Measurements from ENCODE around the gene NTSR1. TPM values are rescaled to one million over a fixed set of nuclear protein-coding genes. Genes with fewer than 3 reads are reported as not detected.

Gene NTSR1
- total RNA-seq, 2 experiments from 2014 or later, result 0.55 to 0.56 TPM

GRCh38 chr20:62797671-62798532, 89.3 kb downstream of the NTSR1 start:
- DNase-seq (no peak), ATAC-seq (ENCODE audit: poor library complexity) (no peak)
- no peaks in the 10 kb centered on the region for H3K9me3 Mint-ChIP-seq
- peaks cover 45% of the 10 kb centered on the region for H3K4me1 ChIP-seq (ENCODE audit: insufficient read depth, low read length)
- H3K9me3 ChIP-seq (ENCODE audit: control insufficient read depth in 1 of 2, insufficient read depth in 1 of 2, low read length in 2 of 2), result no peaks in the 10 kb centered on the region
- POLR2A ChIA-PET, result no interaction called here
- no peak overlapping the region for H3K4me3 ChIP-seq (ENCODE audit: low read length)
- intact Hi-C loops (cut with DNase I, micrococcal nuclease), result loop anchor here in 1 of 2 experiments (10.0 kb wide), 1 partner anchor 413 kb away; the partner anchor contains the start of gene RPS21
- peaks cover 45% of the 10 kb centered on the region for H3K36me3 Mint-ChIP-seq (ENCODE audit: low read depth)
- no peaks in the 10 kb centered on the region for H3K27me3 ChIP-seq (ENCODE audit: control insufficient read depth in 1 of 2, insufficient read depth in 2 of 2, low read length in 2 of 2)
- CTCF ChIA-PET, result interaction anchor here (1.1 kb wide), 1 partner anchor 11 kb away, joined by 7 read pairs; no protein-coding TSS in a partner anchor
- peak overlapping the region; percentile 89 for H3K4me3 Mint-ChIP-seq
- TF ChIP-seq CTCF (IDR thresholded peaks at IDR 0.05), result no peak
- no peaks in the 10 kb centered on the region for H3K27me3 Mint-ChIP-seq
- H3K36me3 ChIP-seq (ENCODE audit: insufficient read depth, low read length), result peaks cover 33% of the 10 kb centered on the region
- H3K27ac ChIP-seq (ENCODE audit: low read depth in 1 of 2, low read length in 2 of 2), result no peak overlapping the region
- H3K4me1 Mint-ChIP-seq (ENCODE audit: low read depth), result peaks cover 43% of the 10 kb centered on the region
- peak overlapping the region; percentile 81 for H3K27ac Mint-ChIP-seq

GRCh38 chr20:62799036-62799435, 90.4 kb downstream of the NTSR1 start:
- Mint-ChIP-seq H3K27me3 (peaks cover 2% of the 10 kb centered on the region), H3K4me3 (peak overlapping the region; percentile 38), H3K36me3 (ENCODE audit: low read depth) (peaks cover 48% of the 10 kb centered on the region), H3K4me1 (ENCODE audit: low read depth) (peaks cover 42% of the 10 kb centered on the region), H3K27ac (no peak overlapping the region), H3K9me3 (no peaks in the 10 kb centered on the region)
- Histone ChIP-seq H3K27ac (ENCODE audit: low read depth in 1 of 2, low read length in 2 of 2) (no peak overlapping the region), H3K36me3 (ENCODE audit: insufficient read depth, low read length) (peaks cover 33% of the 10 kb centered on the region), H3K27me3 (ENCODE audit: control insufficient read depth in 1 of 2, insufficient read depth in 2 of 2, low read length in 2 of 2) (no peaks in the 10 kb centered on the region), H3K4me1 (ENCODE audit: insufficient read depth, low read length) (peaks cover 38% of the 10 kb centered on the region), H3K9me3 (ENCODE audit: control insufficient read depth in 1 of 2, insufficient read depth in 1 of 2, low read length in 2 of 2) (no peaks in the 10 kb centered on the region), H3K4me3 (ENCODE audit: low read length) (no peak overlapping the region)
- CTCF ChIA-PET, result no interaction called here
- no peak for TF ChIP-seq CTCF (IDR thresholded peaks at IDR 0.05)
- ATAC-seq (ENCODE audit: poor library complexity), result no peak
- no peak for DNase-seq
- POLR2A ChIA-PET, result no interaction called here
- intact Hi-C loops (cut with DNase I, micrococcal nuclease), result loop anchor here in 1 of 2 experiments (10.0 kb wide), 1 partner anchor 414 kb away; the partner anchor contains the start of gene RPS21

- Histone ChIP-seq H3K4me3 (ENCODE audit: low read length) (no peak overlapping the region), H3K4me1 (ENCODE audit: insufficient read depth, low read length) (peaks cover 40% of the 10 kb centered on the region), H3K36me3 (ENCODE audit: insufficient read depth, low read length) (peaks cover 33% of the 10 kb centered on the region), H3K27ac (ENCODE audit: low read depth in 1 of 2, low read length in 2 of 2) (no peak overlapping the region), H3K27me3 (ENCODE audit: control insufficient read depth in 1 of 2, insufficient read depth in 2 of 2, low read length in 2 of 2) (no peaks in the 10 kb centered on the region), H3K9me3 (ENCODE audit: control insufficient read depth in 1 of 2, insufficient read depth in 1 of 2, low read length in 2 of 2) (no peaks in the 10 kb centered on the region)
- H3K4me1 Mint-ChIP-seq (ENCODE audit: low read depth), result peaks cover 43% of the 10 kb centered on the region
- peaks cover 4% of the 10 kb centered on the region for H3K27me3 Mint-ChIP-seq
- no peak overlapping the region for H3K27ac Mint-ChIP-seq
- H3K4me3 Mint-ChIP-seq, result no peak overlapping the region
- peaks cover 52% of the 10 kb centered on the region for H3K36me3 Mint-ChIP-seq (ENCODE audit: low read depth)
- CTCF ChIA-PET, result no interaction called here
- DNase-seq (no peak), ATAC-seq (ENCODE audit: poor library complexity) (no peak)
- no peak for TF ChIP-seq CTCF (IDR thresholded peaks at IDR 0.05)
- intact Hi-C loops (cut with DNase I, micrococcal nuclease), result loop anchor here in 1 of 2 experiments (10.0 kb wide), 1 partner anchor 415 kb away; the partner anchor contains the start of gene RPS21
- no peaks in the 10 kb centered on the region for H3K9me3 Mint-ChIP-seq
- POLR2A ChIA-PET, result no interaction called here
Observed at GRCh38 chr20:62799459-62799858, 90.8 kb downstream of the NTSR1 start.

All from CD4-positive, alpha-beta T cell (primary cell).